ENCODE measurements around the gene EFHD2. TPM values are rescaled to one million over a fixed set of nuclear protein-coding genes. Genes with fewer than 3 reads are reported as not detected.
"Not testable (repeated sequence)": the region's sequence is repeated elsewhere in the genome, so short reads cannot be mapped to it uniquely, and the experiment has no call there.

Gene EFHD2
- total RNA-seq, 2 experiments from 2014 or later, result 45.6 to 45.8 TPM

DNA sequence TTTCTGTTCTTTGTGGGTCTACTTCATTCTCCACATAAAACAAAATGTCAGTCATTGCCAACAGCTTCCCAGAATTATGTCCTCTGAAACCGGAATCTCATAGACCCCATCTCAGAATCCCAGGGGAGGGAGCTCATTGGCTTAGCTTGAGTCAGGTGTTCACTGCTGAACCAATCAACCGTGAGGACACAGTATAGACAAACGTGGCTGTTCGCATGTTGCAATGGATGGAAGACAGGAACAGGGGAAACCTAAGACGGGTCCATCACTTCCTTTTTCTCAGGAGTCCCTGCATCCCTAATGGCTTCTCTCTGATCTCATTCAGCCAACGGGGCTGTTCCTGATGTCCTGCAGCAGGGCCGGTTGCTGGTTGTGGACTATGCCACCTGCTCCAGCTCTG lies 56.0 kb downstream of the EFHD2 start:
- intact Hi-C loops (cut with micrococcal nuclease), result no loop called here
- Mint-ChIP-seq H3K9me3 (no peaks in the 10 kb centered on the region), H3K4me1 (ENCODE audit: low read depth) (no peaks in the 10 kb centered on the region), H3K36me3 (ENCODE audit: low read depth) (no peaks in the 10 kb centered on the region), H3K27ac (no peak overlapping the region), H3K4me3 (no peak overlapping the region), H3K27me3 (peaks cover 2% of the 10 kb centered on the region)
- POLR2A ChIA-PET, result interaction anchor here (0.6 kb wide), 1 partner anchor 100 kb away, joined by 3 read pairs; no protein-coding TSS in a partner anchor
- no peak for ATAC-seq
- CTCF ChIA-PET, result interaction anchor here (1.5 kb wide), 1 partner anchor 142 kb away, joined by 7 read pairs; no protein-coding TSS in a partner anchor
- TF ChIP-seq CTCF (IDR thresholded peaks at IDR 0.05), result no peak
- DNase-seq, result no peak

DNA sequence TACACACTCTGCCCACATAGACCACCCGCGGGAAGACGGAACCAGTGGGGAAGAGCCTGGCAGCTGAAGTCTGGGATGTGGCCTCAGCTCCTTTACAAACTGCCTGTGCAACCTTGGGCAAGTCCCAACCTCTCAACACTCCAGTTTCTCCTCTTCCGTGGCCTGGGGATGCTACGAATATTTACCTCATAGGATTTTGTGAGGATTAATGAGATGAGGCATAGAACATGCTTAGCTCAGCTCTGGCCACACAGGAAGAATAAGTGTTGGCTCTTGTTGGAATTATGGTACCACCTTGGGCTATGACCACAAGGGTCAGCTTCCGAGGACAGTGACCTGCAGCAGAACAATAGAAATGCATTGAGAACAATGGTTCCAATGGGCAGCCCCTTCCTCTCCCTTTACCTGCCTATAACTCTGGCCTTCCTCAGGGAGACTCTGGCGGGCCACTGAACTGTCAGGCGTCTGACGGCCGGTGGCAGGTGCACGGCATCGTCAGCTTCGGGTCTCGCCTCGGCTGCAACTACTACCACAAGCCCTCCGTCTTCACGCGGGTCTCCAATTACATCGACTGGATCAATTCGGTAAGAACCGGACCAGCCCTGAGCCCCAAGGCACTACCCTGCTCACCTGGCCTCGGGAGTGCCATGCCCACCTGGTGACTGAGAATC lies 57.4 kb downstream of the EFHD2 start:
- intact Hi-C loops (cut with micrococcal nuclease); H3K4me3 Mint-ChIP-seq; DNase-seq; H3K27ac Mint-ChIP-seq; H3K9me3 Mint-ChIP-seq; H3K27me3 Mint-ChIP-seq; ATAC-seq; POLR2A ChIA-PET; H3K4me1 Mint-ChIP-seq (ENCODE audit: low read depth); H3K36me3 Mint-ChIP-seq (ENCODE audit: low read depth): not testable (repeated sequence)
- CTCF ChIA-PET, result interaction anchor here (1.0 kb wide), 1 partner anchor 144 kb away, joined by 5 read pairs; no protein-coding TSS in a partner anchor

DNA sequence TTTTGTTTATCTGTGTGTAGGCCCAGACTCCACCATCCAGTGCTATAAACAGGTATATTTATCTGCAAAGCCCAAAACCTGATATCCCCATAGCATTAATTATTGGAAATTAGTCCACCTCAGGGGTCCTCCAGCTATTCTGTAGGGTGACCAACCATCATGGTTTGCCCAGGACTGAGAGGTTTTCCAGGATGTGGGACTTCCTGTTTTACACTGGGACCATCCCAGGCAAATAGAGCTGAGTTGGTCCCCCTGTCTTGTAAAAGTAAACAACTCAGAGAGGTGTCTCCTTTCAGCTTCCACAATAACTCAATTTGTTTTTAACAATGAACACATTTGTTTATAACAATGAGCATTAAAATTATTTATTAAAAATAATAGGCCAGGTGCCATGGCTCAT lies 58.5 kb downstream of the EFHD2 start:
- Mint-ChIP-seq H3K4me3 (no peak overlapping the region), H3K9me3 (no peaks in the 10 kb centered on the region), H3K36me3 (ENCODE audit: low read depth) (no peaks in the 10 kb centered on the region), H3K4me1 (ENCODE audit: low read depth) (no peaks in the 10 kb centered on the region), H3K27me3 (peaks cover 2% of the 10 kb centered on the region), H3K27ac (no peak overlapping the region)
- intact Hi-C loops (cut with micrococcal nuclease), result no loop called here
- no peak for DNase-seq
- CTCF ChIA-PET, result interaction anchor here (1.0 kb wide), 1 partner anchor 145 kb away, joined by 5 read pairs; no protein-coding TSS in a partner anchor
- POLR2A ChIA-PET, result no interaction called here
- ATAC-seq, result no peak
- no peak for TF ChIP-seq CTCF (IDR thresholded peaks at IDR 0.05)

GRCh38 chr1:15469361-15469760 lies 59.7 kb downstream of the EFHD2 start:
- TF ChIP-seq CTCF (IDR thresholded peaks at IDR 0.05), result no peak
- CTCF ChIA-PET, result no interaction called here
- no peaks in the 10 kb centered on the region for H3K9me3 Mint-ChIP-seq
- ATAC-seq, result no peak
- H3K36me3 Mint-ChIP-seq (ENCODE audit: low read depth), result no peaks in the 10 kb centered on the region
- no peaks in the 10 kb centered on the region for H3K4me1 Mint-ChIP-seq (ENCODE audit: low read depth)
- POLR2A ChIA-PET, result no interaction called here
- intact Hi-C loops (cut with micrococcal nuclease), result no loop called here
- DNase-seq, result no peak
- no peak overlapping the region for H3K4me3 Mint-ChIP-seq
- peaks cover 2% of the 10 kb centered on the region for H3K27me3 Mint-ChIP-seq
- no peak overlapping the region for H3K27ac Mint-ChIP-seq

DNA sequence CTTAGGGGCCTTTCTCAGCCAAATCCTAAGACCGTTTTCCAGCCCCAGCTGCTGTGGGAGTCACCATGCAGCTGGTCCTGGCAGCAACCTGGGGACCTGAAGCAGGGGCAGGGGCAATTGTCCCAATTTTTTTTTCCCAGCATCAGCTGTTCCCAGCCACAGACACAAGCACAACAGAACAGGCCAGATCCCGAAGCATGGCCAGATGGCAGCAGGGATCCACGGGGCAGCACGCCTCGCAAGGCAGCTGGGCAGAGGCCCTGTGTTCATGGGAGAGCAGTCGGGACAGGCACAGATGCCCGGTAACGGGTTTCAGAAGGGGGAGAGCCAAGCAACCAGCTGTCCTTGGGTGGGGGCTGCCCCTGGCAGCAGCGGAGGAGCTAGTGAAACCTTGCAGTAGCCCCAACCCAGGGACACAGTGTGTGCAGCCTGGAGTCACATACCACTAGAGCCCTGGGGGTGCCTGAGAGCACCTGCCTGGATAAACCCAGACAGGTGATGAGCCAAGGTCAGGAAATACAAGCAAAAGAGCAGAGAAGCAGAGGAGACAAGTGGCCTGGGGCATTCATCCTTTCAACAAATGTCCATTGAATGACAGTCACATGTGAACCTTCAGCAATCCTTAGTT lies 60.2 kb downstream of the EFHD2 start:
- H3K4me3 Mint-ChIP-seq; intact Hi-C loops (cut with micrococcal nuclease); ATAC-seq; POLR2A ChIA-PET; H3K4me1 Mint-ChIP-seq (ENCODE audit: low read depth); DNase-seq; H3K36me3 Mint-ChIP-seq (ENCODE audit: low read depth); H3K27ac Mint-ChIP-seq; H3K9me3 Mint-ChIP-seq; H3K27me3 Mint-ChIP-seq; CTCF ChIA-PET: not testable (repeated sequence)

DNA sequence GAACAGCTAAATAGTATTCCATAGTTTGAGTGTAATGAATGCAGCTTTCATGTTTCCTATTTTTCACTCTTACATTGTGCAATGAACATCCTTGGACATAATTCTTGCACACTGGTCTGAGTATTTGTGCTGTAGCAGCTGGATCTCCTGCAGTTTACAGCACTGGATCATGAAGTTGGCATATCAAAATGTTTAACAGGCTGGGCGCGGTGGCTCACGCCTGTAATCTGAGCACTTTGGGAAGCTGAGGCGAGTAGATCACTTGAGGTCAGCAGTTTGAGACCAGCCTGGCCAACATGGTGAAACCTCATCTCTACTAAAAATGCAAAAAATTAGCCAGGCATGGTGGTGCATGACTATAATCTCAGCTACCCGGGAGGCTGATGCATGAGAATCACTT lies 61.4 kb downstream of the EFHD2 start:
- CTCF ChIA-PET; H3K9me3 Mint-ChIP-seq; POLR2A ChIA-PET; H3K27ac Mint-ChIP-seq; ATAC-seq; H3K4me1 Mint-ChIP-seq (ENCODE audit: low read depth); H3K27me3 Mint-ChIP-seq; H3K4me3 Mint-ChIP-seq; DNase-seq; H3K36me3 Mint-ChIP-seq (ENCODE audit: low read depth); intact Hi-C loops (cut with micrococcal nuclease): not testable (repeated sequence)

DNA sequence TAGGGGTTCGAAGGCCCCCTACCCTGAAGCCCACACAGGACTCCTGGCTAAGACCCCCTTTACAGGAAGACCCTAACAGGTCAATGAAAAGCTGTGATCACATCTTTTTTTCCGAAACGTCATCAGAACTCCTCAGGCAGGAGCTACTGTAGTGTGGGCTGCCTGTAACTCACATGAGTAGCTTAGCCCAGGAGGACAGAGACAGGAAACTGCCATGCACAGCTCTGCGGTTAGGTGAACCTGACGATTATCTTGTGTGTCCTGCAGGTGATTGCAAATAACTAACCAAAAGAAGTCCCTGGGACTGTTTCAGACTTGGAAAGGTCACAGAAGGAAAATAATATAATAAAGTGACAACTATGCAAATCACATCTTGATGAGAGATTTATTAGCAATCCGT lies 62.0 kb downstream of the EFHD2 start:
- DNase-seq; H3K4me3 Mint-ChIP-seq; H3K9me3 Mint-ChIP-seq; H3K27me3 Mint-ChIP-seq; ATAC-seq; H3K36me3 Mint-ChIP-seq (ENCODE audit: low read depth); intact Hi-C loops (cut with micrococcal nuclease); POLR2A ChIA-PET; CTCF ChIA-PET; H3K27ac Mint-ChIP-seq; H3K4me1 Mint-ChIP-seq (ENCODE audit: low read depth): not testable (repeated sequence)

Measured in activated CD8-positive, alpha-beta T cell treated with anti-CD3 and anti-CD28 coated beads for 36 hours (primary cell).